ENCODE results near the gene LAYN. TPM values are rescaled to one million over a fixed set of nuclear protein-coding genes. Genes with fewer than 3 reads are reported as not detected.

LAYN gene
- total and polyA plus RNA-seq, 2 of the 13 experiments (the other 11 are each of a cell fraction or from before 2014, with no cell fraction given): 0.17 TPM; not detected in 1

- no peak for TF ChIP-seq ZNF44 (CRISPR knock-in tag; IDR thresholded peaks at IDR 0.05)
- TF ChIP-seq ARID4A (CRISPR knock-in tag; IDR thresholded peaks at IDR 0.05; ENCODE audit: borderline replicate concordance): no peak; the same call in 1 of the 2 replicates
- TF ChIP-seq IRF9 (CRISPR knock-in tag; IDR thresholded peaks at IDR 0.05; ENCODE audit: borderline replicate concordance): peak; percentile 7; the same call in 1 of the 2 replicates
- TF ChIP-seq TAF1 (CRISPR knock-in tag; IDR thresholded peaks at IDR 0.05): no peak
- TF ChIP-seq ZKSCAN8 (CRISPR knock-in tag; IDR thresholded peaks at IDR 0.05; ENCODE audit: borderline replicate concordance): no peak
- TF ChIP-seq ZNF747 (CRISPR knock-in tag; IDR thresholded peaks at IDR 0.05; ENCODE audit: borderline replicate concordance): no peak
- TF ChIP-seq MAX (IDR thresholded peaks at IDR 0.05): peak; percentile 41; the same call in 1 of the 2 replicates
- peak; percentile 31; the same call in 1 of the 2 replicates for TF ChIP-seq ZNF280B (CRISPR knock-in tag; IDR thresholded peaks at IDR 0.05; ENCODE audit: borderline replicate concordance)
- TF ChIP-seq RARG (CRISPR knock-in tag; IDR thresholded peaks at IDR 0.05; ENCODE audit: low read depth): no peak
- no peak for TF ChIP-seq RBM39 (IDR thresholded peaks at IDR 0.05; ENCODE audit: low read depth, low read length, poor library complexity, severe bottlenecking)
- TF ChIP-seq GATAD2A (CRISPR knock-in tag; IDR thresholded peaks at IDR 0.05): no peak
These were observed at the start of gene LAYN (continued) for GRCh38 chr11:111540114-111540936.
